Activated CD4-positive, alpha-beta memory T cell treated with anti-CD3 and anti-CD28 coated beads for 36 hours (primary cell): ENCODE data around the gene UPP2. TPM values are rescaled to one million over a fixed set of nuclear protein-coding genes. Genes with fewer than 3 reads are reported as not detected.

ENCODE experiments used
- CTCF ChIA-PET: fragments of 350-600 bp; sonication (Branson Sonifier 250); formaldehyde crosslinking; loops from one replicate; lab custom pipeline; 2021; ENCODE audit warnings: antibody characterized with exemption, inconsistent platforms; lab: Charles Lee
- POLR2A ChIA-PET: fragments of 350-600 bp; sonication (Branson Sonifier 250); formaldehyde crosslinking; loops from one replicate; lab custom pipeline; 2021; ENCODE audit warnings: antibody characterized with exemption; lab: Charles Lee
- DNase-seq: peaks from one replicate; pipeline ENCODE4 v3.0.0-alpha.2; 2020
- H3K27ac Mint-ChIP-seq: one replicate; pipeline ENCODE4 v1.8.0; 2021; ENCODE audit warnings: mixed read lengths
- H3K27me3 Mint-ChIP-seq: one replicate; pipeline ENCODE4 v1.8.0; 2021; ENCODE audit warnings: mixed read lengths
- H3K36me3 Mint-ChIP-seq: one replicate; pipeline ENCODE4 v1.8.0; 2021; ENCODE audit warnings: mixed read lengths
- H3K4me1 Mint-ChIP-seq: one replicate; pipeline ENCODE4 v1.8.0; 2021; ENCODE audit warnings: low read depth, mixed read lengths
- H3K4me3 Mint-ChIP-seq: one replicate; pipeline ENCODE4 v1.8.0; 2021; ENCODE audit warnings: mild to moderate bottlenecking, mixed read lengths
- H3K9me3 Mint-ChIP-seq: one replicate; pipeline ENCODE4 v1.8.0; 2021; ENCODE audit warnings: mixed read lengths
- intact Hi-C: fragments of 100-400 bp; cut with micrococcal nuclease; formaldehyde crosslinking; loops from one replicate; pipeline ENCODE4 v1.15.1; 2023
- total RNA-seq, 2 experiments: library from RNA; stranded (reverse); gene quantifications; one replicate each; pipeline ENCODE4 v1.2.3, GENCODE V29; 2021

The UPP2 gene
- total RNA-seq: not detected

- intact Hi-C loops: no loop called here
- Mint-ChIP-seq H3K4me1 (no peaks in the 10 kb centered on the region), H3K27ac (no peak within 1 kb of the TSS), H3K4me3 (no peak within 1 kb of the TSS), H3K27me3 (peaks cover 4% of the 10 kb centered on the region), H3K36me3 (no peaks in the 10 kb centered on the region), H3K9me3 (no peaks in the 10 kb centered on the region)
- CTCF ChIA-PET: no interaction called here
- POLR2A ChIA-PET: no interaction called here
- no peak for DNase-seq
Observed at GRCh38 chr2:158101384-158101926, at the start of gene UPP2. Gene UPP2 (plus strand): TSS chr2:158101876. CDS start chr2:158102064, 188 bp downstream.

- Mint-ChIP-seq H3K27me3 (no peaks in the 10 kb centered on the region), H3K36me3 (no peaks in the 10 kb centered on the region), H3K9me3 (no peaks in the 10 kb centered on the region), H3K27ac (no peak overlapping the region), H3K4me3 (no peak overlapping the region), H3K4me1 (no peaks in the 10 kb centered on the region)
- intact Hi-C loops: no loop called here
- POLR2A ChIA-PET: no interaction called here
- CTCF ChIA-PET: no interaction called here
- no peak for DNase-seq
Observed at GRCh38 chr2:158052761-158053160, 48.9 kb upstream of the UPP2 start.

GRCh38 chr2:158056875-158057274 is 44.8 kb upstream of the UPP2 start:
- POLR2A ChIA-PET: no interaction called here
- DNase-seq: no peak
- Mint-ChIP-seq H3K27ac (no peak overlapping the region), H3K36me3 (no peaks in the 10 kb centered on the region), H3K9me3 (no peaks in the 10 kb centered on the region), H3K27me3 (no peaks in the 10 kb centered on the region), H3K4me1 (no peaks in the 10 kb centered on the region), H3K4me3 (no peak overlapping the region)
- CTCF ChIA-PET: no interaction called here
- intact Hi-C loops: no loop called here

DNA sequence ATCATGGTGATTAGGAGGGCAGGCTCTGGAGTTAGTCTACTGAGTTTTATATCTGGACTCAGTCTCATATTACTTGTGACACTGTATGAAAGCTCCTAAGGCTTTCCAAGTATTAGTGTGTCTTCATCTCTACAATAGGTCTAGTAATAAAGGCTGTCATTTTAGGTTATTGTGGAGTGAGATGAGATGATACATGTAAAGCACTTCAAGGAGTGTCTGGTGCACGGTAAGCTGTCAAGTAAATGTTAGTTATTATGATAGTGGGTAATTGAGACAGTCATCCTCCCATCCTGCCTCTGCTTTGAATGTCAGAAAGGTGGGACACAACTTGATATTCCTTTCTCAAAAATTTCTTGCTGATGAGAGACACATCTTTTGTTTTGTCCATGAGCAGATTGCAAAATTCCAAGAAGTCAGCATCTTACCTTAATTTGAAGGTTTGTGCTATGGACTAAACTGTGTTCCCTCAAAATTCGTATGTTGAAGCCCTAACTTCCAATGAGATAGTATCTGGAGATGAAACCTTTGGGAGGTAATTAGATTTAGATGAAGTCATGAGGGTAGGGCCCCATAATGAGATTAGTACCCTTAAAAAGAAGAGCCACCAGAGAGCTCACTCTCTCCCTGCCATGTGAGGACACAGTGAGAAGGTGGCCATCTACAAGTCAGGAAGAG is 41.4 kb upstream of the UPP2 start:
- no peak overlapping the region for H3K4me3 Mint-ChIP-seq
- no peak for DNase-seq
- CTCF ChIA-PET: no interaction called here
- peaks cover 2% of the 10 kb centered on the region for H3K27me3 Mint-ChIP-seq
- H3K36me3 Mint-ChIP-seq: no peaks in the 10 kb centered on the region
- intact Hi-C loops: no loop called here
- no peaks in the 10 kb centered on the region for H3K4me1 Mint-ChIP-seq
- peaks cover 2% of the 10 kb centered on the region for H3K9me3 Mint-ChIP-seq
- POLR2A ChIA-PET: no interaction called here
- H3K27ac Mint-ChIP-seq: no peak overlapping the region

GRCh38 chr2:158060835-158061435 is 40.7 kb upstream of the UPP2 start:
- H3K36me3 Mint-ChIP-seq: no peaks in the 10 kb centered on the region
- no peak overlapping the region for H3K27ac Mint-ChIP-seq
- peaks cover 2% of the 10 kb centered on the region for H3K27me3 Mint-ChIP-seq
- no peak overlapping the region for H3K4me3 Mint-ChIP-seq
- CTCF ChIA-PET: interaction anchor here (1.4 kb wide), 1 partner anchor 693 kb away, joined by 3 read pairs; no protein-coding TSS in a partner anchor
- H3K9me3 Mint-ChIP-seq: peaks cover 4% of the 10 kb centered on the region
- H3K4me1 Mint-ChIP-seq: no peaks in the 10 kb centered on the region
- no peak for DNase-seq
- intact Hi-C loops: no loop called here
- POLR2A ChIA-PET: no interaction called here

- H3K36me3 Mint-ChIP-seq: no peaks in the 10 kb centered on the region
- H3K27ac Mint-ChIP-seq: no peak overlapping the region
- H3K27me3 Mint-ChIP-seq: peaks cover 2% of the 10 kb centered on the region
- ChIA-PET POLR2A (no interaction called here), CTCF (interaction anchor here (1.4 kb wide), 1 partner anchor 693 kb away, joined by 3 read pairs; no protein-coding TSS in a partner anchor)
- H3K9me3 Mint-ChIP-seq: peaks cover 4% of the 10 kb centered on the region
- H3K4me3 Mint-ChIP-seq: no peak overlapping the region
- intact Hi-C loops: no loop called here
- H3K4me1 Mint-ChIP-seq: no peaks in the 10 kb centered on the region
- DNase-seq: no peak
Observed at GRCh38 chr2:158061763-158062162, 39.9 kb upstream of the UPP2 start.

DNA sequence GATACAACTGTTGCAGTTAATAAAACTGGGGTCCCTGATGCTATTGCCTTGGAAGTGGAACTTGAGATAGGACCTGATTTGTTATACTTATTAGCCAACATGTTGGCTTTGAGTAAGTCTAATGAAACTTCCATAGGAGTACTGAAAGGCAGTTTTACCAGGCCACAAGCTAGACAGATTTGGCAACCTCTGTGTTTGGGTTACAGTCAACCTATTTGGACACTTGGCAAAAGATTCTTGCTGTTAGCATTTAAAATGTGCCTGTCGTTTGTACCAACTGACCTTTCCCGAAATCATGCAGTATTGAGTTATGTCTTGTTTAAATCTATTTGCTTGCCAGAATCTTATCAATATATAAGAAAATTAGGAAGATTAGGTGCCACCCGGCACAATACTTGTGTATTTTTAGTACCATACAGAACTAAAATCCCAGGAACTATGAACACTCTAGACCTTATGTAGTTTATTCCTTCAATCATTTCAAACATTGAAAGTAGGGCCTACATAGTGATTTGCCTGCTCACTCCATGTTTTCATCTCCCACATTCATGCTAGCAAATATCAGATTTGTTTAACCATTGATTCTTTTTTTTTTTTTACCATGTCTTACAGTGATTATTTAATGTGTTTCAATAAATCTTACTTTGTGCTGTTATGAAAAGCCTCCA is 35.5 kb upstream of the UPP2 start:
- no peak overlapping the region for H3K27ac Mint-ChIP-seq
- intact Hi-C loops: no loop called here
- H3K4me3 Mint-ChIP-seq: no peak overlapping the region
- H3K9me3 Mint-ChIP-seq: peaks cover 4% of the 10 kb centered on the region
- no peaks in the 10 kb centered on the region for H3K36me3 Mint-ChIP-seq
- H3K4me1 Mint-ChIP-seq: no peaks in the 10 kb centered on the region
- H3K27me3 Mint-ChIP-seq: peaks cover 6% of the 10 kb centered on the region
- POLR2A ChIA-PET: no interaction called here
- CTCF ChIA-PET: interaction anchor here (0.6 kb wide), 1 partner anchor 448 kb away, joined by 3 read pairs; no protein-coding TSS in a partner anchor
- DNase-seq: no peak

GRCh38 chr2:158071018-158071417 is 30.7 kb upstream of the UPP2 start:
- peaks cover 10% of the 10 kb centered on the region for H3K27me3 Mint-ChIP-seq
- no peaks in the 10 kb centered on the region for H3K4me1 Mint-ChIP-seq
- no peak for DNase-seq
- H3K27ac Mint-ChIP-seq: no peak overlapping the region
- no peaks in the 10 kb centered on the region for H3K9me3 Mint-ChIP-seq
- POLR2A ChIA-PET: no interaction called here
- intact Hi-C loops: no loop called here
- CTCF ChIA-PET: no interaction called here
- no peaks in the 10 kb centered on the region for H3K36me3 Mint-ChIP-seq
- H3K4me3 Mint-ChIP-seq: no peak overlapping the region

- intact Hi-C loops: no loop called here
- no peak for DNase-seq
- H3K36me3 Mint-ChIP-seq: no peaks in the 10 kb centered on the region
- no peaks in the 10 kb centered on the region for H3K4me1 Mint-ChIP-seq
- POLR2A ChIA-PET: no interaction called here
- CTCF ChIA-PET: interaction anchor here (0.9 kb wide), 1 partner anchor 406 kb away, joined by 3 read pairs; no protein-coding TSS in a partner anchor
- H3K27me3 Mint-ChIP-seq: peaks cover 13% of the 10 kb centered on the region
- no peak overlapping the region for H3K4me3 Mint-ChIP-seq
- H3K27ac Mint-ChIP-seq: no peak overlapping the region
- peaks cover 4% of the 10 kb centered on the region for H3K9me3 Mint-ChIP-seq
Observed at GRCh38 chr2:158072361-158072760, 29.3 kb upstream of the UPP2 start.

DNA sequence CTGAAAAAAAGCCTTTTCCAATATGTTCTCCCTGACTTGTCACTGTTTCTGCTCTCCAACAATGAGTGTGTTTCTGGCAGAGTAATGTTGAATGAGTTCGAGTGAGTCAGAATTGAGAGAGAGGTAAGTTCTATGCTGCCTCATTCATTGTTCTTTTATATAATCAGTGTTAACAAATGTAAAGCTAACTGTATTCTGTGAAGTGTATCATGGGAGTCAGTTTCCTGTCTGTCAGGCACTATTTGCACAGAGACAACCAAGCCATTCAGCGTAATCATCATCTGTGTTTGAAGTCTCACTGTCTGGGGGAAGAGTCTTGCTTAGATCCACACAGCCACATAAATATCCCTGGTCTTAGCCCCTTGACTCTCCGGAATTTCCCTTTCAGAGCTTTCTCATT is 22.0 kb upstream of the UPP2 start:
- Mint-ChIP-seq H3K27me3 (peaks cover 6% of the 10 kb centered on the region), H3K27ac (no peak overlapping the region), H3K4me3 (no peak overlapping the region), H3K4me1 (no peaks in the 10 kb centered on the region), H3K36me3 (no peaks in the 10 kb centered on the region), H3K9me3 (peaks cover 12% of the 10 kb centered on the region)
- DNase-seq: no peak
- intact Hi-C loops: no loop called here
- ChIA-PET CTCF (no interaction called here), POLR2A (no interaction called here)

- H3K36me3 Mint-ChIP-seq: peaks cover 2% of the 10 kb centered on the region
- intact Hi-C loops: no loop called here
- peaks cover 11% of the 10 kb centered on the region for H3K27me3 Mint-ChIP-seq
- no peaks in the 10 kb centered on the region for H3K4me1 Mint-ChIP-seq
- H3K4me3 Mint-ChIP-seq: no peak overlapping the region
- CTCF ChIA-PET: no interaction called here
- POLR2A ChIA-PET: no interaction called here
- no peak overlapping the region for H3K27ac Mint-ChIP-seq
- no peak for DNase-seq
- peaks cover 17% of the 10 kb centered on the region for H3K9me3 Mint-ChIP-seq
Observed at GRCh38 chr2:158088093-158088492, 13.6 kb upstream of the UPP2 start.

- Mint-ChIP-seq H3K27me3 (peaks cover 11% of the 10 kb centered on the region), H3K27ac (no peak overlapping the region), H3K4me1 (no peaks in the 10 kb centered on the region), H3K36me3 (peaks cover 2% of the 10 kb centered on the region), H3K4me3 (no peak overlapping the region), H3K9me3 (peaks cover 17% of the 10 kb centered on the region)
- CTCF ChIA-PET: no interaction called here
- intact Hi-C loops: no loop called here
- no peak for DNase-seq
- POLR2A ChIA-PET: no interaction called here
Observed at GRCh38 chr2:158089322-158089721, 12.4 kb upstream of the UPP2 start.
